Measurements from ENCODE around the gene GOLGA8S.
"Not testable (repeated sequence)": the region's sequence is repeated elsewhere in the genome, so short reads cannot be mapped to it uniquely, and the experiment has no call there.

GOLGA8S gene

DNA sequence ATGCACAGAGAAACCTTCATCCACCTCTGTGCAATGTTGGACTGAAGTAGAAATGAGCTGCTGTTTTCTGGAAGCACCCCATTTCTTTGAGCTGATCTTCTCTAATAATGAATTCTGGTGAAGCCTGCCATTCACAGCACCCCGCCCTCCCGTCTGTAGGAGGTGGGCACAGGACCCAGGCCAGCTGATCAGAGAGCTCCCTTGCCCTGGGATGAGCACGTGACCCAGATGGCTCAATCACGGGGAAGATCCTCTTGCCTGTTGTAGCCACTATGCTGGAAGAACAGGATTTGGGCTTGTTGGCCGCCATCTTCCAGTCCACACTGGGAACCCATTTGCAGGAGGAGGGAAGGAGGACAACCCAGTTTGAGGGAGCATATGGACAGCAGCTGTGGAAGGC lies 48.0 kb downstream of the GOLGA8S start:
- DNase-seq (ENCODE audit: low read depth, low spot score), result no peak

DNA sequence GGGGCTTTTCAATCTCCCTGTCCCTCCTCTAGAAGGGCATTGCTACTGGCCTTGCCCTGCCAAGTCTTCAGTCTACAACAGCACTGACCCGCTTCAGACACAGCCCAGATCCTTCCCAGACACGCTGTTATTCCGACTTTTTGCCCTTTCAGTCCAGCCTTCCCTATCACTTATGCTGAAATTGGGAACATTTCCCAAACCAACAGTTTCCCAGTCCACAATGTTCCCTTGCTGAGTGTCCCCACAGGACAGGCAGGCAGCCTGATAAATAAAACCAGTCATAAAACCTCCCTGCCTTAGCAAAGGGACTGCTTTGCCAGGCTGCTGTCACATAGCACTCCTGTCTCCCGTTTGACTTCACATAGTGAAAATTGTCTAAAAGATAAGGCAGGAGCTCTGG lies 49.0 kb downstream of the GOLGA8S start:
- no peak overlapping the region for H3K4me3 ChIP-seq (ENCODE audit: insufficient read length, low read depth)
- no peak for DNase-seq (ENCODE audit: low read depth, low spot score)
- no peaks in the 10 kb centered on the region for H3K27me3 ChIP-seq (ENCODE audit: insufficient read depth, insufficient read length)
- TF ChIP-seq ZNF274 (IDR thresholded peaks at IDR 0.05; ENCODE audit: low read depth, low read length) (no peak), YY1 (IDR thresholded peaks at IDR 0.05; ENCODE audit: insufficient read depth, insufficient read length) (no peak), SUZ12 (IDR thresholded peaks at IDR 0.05; ENCODE audit: extremely low read depth, insufficient read depth, insufficient read length) (no peak)
- H3K4me1 ChIP-seq (ENCODE audit: insufficient read depth, insufficient read length), result no peaks in the 10 kb centered on the region
- H3K9me3 ChIP-seq (ENCODE audit: insufficient read depth, low read length), result no peaks in the 10 kb centered on the region
- no peaks in the 10 kb centered on the region for H3K36me3 ChIP-seq (ENCODE audit: insufficient read depth, insufficient read length, low read length)
- no peak overlapping the region for H3K9ac ChIP-seq (ENCODE audit: insufficient read length, low read depth)

More for the DNA sequence above, 48.0 kb downstream of the GOLGA8S start:
- H3K4me3 ChIP-seq (ENCODE audit: insufficient read length, low read depth), result no peak overlapping the region
- H3K4me1 ChIP-seq (ENCODE audit: insufficient read depth, insufficient read length), result no peaks in the 10 kb centered on the region
- H3K27me3 ChIP-seq (ENCODE audit: insufficient read depth, insufficient read length), result no peaks in the 10 kb centered on the region
- no peak overlapping the region for H3K9ac ChIP-seq (ENCODE audit: insufficient read length, low read depth)
- TF ChIP-seq YY1 (IDR thresholded peaks at IDR 0.05; ENCODE audit: insufficient read depth, insufficient read length) (no peak), ZNF274 (IDR thresholded peaks at IDR 0.05; ENCODE audit: low read depth, low read length) (no peak), SUZ12 (IDR thresholded peaks at IDR 0.05; ENCODE audit: extremely low read depth, insufficient read depth, insufficient read length) (no peak)
- H3K9me3 ChIP-seq (ENCODE audit: insufficient read depth, low read length), result no peaks in the 10 kb centered on the region
- no peaks in the 10 kb centered on the region for H3K36me3 ChIP-seq (ENCODE audit: insufficient read depth, insufficient read length, low read length)

GRCh38 chr15:23411841-23412240 lies 57.3 kb downstream of the GOLGA8S start:
- Histone ChIP-seq H3K4me1 (ENCODE audit: insufficient read depth, insufficient read length) (no peaks in the 10 kb centered on the region), H3K9me3 (ENCODE audit: insufficient read depth, low read length) (no peaks in the 10 kb centered on the region), H3K9ac (ENCODE audit: insufficient read length, low read depth) (no peak overlapping the region), H3K36me3 (ENCODE audit: insufficient read depth, insufficient read length, low read length) (no peaks in the 10 kb centered on the region), H3K27me3 (ENCODE audit: insufficient read depth, insufficient read length) (no peaks in the 10 kb centered on the region), H3K4me3 (ENCODE audit: insufficient read length, low read depth) (no peak overlapping the region)
- no peak for DNase-seq (ENCODE audit: low read depth, low spot score)
- TF ChIP-seq YY1 (IDR thresholded peaks at IDR 0.05; ENCODE audit: insufficient read depth, insufficient read length) (no peak), ZNF274 (IDR thresholded peaks at IDR 0.05; ENCODE audit: low read depth, low read length) (no peak), SUZ12 (IDR thresholded peaks at IDR 0.05; ENCODE audit: extremely low read depth, insufficient read depth, insufficient read length) (no peak)

DNA sequence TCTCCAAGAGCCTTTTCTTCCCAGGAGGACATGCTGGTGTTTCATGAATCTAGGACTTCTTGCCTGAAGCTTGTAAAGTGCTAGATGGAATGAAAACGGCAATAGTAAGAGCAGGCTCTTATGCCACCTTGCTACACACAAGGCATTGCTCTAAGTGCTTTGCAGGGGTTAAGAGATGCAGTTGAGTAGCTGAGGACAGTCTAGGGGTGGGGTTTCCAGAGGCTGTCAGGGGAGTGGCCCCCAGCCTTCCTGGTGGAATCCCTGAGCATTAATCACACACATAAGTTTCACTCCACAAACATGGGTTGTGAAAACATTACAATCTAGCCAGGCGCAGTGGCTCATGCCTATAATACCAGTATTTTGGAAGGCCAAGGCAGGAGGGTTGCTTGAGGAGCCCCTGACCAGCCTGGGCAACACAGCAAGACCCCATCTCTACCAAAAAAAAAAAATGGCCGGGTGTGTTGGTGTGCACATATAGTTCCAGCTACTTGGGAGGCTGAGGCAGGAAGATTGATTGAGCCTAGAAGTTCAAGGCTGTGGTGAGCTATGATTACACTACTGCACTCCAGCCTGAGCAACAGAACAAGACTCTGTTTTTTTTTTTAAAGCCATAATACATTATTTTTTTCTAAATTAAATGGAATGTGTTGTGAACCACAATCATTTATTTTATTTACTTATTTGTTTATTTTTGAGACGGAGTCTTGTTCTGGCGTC lies 58.5 kb downstream of the GOLGA8S start:
- not testable (repeated sequence) for H3K9ac ChIP-seq (ENCODE audit: insufficient read length, low read depth); H3K4me3 ChIP-seq (ENCODE audit: insufficient read length, low read depth); H3K9me3 ChIP-seq (ENCODE audit: insufficient read depth, low read length); DNase-seq (ENCODE audit: low read depth, low spot score); H3K36me3 ChIP-seq (ENCODE audit: insufficient read depth, insufficient read length, low read length); H3K27me3 ChIP-seq (ENCODE audit: insufficient read depth, insufficient read length); H3K4me1 ChIP-seq (ENCODE audit: insufficient read depth, insufficient read length)

Measured in NT2/D1 (cell line).